Gastroesophageal sphincter (tissue), 3 donors: Measurements from ENCODE around the gene CD55.

ENCODE experiments used
- CTCF ChIP-seq, 4 experiments: fragments of 200-600 bp in 2 of 4; fragments of 450-650 bp in 2 of 4; sonication (generic) in 1 of 4; IDR thresholded peaks; one replicate each; pipeline ENCODE4 v1.5.1; 2017 to 2019; ENCODE audit warnings: antibody characterized with exemption in 4 of 4, mild to moderate bottlenecking in 2 of 4, moderate library complexity in 2 of 4
- POLR2A ChIP-seq, 2 donors: fragments of 450-650 bp; IDR thresholded peaks; one replicate each; pipeline ENCODE4 v1.6.1; 2017; ENCODE audit warnings: antibody characterized with exemption in 2 of 2, mild to moderate bottlenecking in 2 of 2, moderate library complexity in 1 of 2

GRCh38 chr1:207355060-207355459, 33.6 kb downstream of the CD55 start:
- no peak for TF ChIP-seq POLR2A (IDR thresholded peaks at IDR 0.05)
- TF ChIP-seq CTCF (IDR thresholded peaks at IDR 0.05), result no peak
